Lower leg skin (tissue), 3 donors: ENCODE data around the gene TICAM2.

Experiments
- POLR2A ChIP-seq, 2 donors: fragments of 450-650 bp; IDR thresholded peaks; one replicate each; pipeline ENCODE4 v1.6.1; 2016 to 2017; ENCODE audit warnings: antibody characterized with exemption in 2 of 2, mild to moderate bottlenecking in 1 of 2, moderate library complexity in 1 of 2
- TF ChIP-seq, protein P1 (sequence below), 3 donors: fragments of 450-650 bp; IDR thresholded peaks; one replicate each; pipeline ENCODE4 v1.5.1; 2016; ENCODE audit warnings: antibody characterized with exemption in 3 of 3, mild to moderate bottlenecking in 3 of 3, moderate library complexity in 2 of 3

DNA sequence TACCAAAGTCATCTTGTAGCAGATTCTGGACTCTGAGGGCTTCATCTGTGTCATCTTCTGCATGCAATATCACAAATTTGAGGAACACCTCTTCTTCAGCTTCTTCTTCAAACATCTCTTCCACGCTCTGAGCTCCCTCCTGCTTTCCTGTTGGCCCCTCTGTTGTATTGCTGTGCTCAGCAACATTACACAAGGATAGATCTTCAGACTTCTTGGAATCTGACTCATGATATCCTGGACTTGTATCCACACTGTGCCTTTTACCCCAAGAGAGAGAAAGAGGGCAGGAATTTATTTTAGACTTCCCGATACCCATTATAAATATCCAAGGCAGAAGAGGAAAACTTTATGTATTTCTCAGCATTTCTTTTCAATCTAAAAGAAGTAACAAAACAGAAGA lies 21.3 kb downstream of the TICAM2 start:
- TF ChIP-seq, protein P1, sequence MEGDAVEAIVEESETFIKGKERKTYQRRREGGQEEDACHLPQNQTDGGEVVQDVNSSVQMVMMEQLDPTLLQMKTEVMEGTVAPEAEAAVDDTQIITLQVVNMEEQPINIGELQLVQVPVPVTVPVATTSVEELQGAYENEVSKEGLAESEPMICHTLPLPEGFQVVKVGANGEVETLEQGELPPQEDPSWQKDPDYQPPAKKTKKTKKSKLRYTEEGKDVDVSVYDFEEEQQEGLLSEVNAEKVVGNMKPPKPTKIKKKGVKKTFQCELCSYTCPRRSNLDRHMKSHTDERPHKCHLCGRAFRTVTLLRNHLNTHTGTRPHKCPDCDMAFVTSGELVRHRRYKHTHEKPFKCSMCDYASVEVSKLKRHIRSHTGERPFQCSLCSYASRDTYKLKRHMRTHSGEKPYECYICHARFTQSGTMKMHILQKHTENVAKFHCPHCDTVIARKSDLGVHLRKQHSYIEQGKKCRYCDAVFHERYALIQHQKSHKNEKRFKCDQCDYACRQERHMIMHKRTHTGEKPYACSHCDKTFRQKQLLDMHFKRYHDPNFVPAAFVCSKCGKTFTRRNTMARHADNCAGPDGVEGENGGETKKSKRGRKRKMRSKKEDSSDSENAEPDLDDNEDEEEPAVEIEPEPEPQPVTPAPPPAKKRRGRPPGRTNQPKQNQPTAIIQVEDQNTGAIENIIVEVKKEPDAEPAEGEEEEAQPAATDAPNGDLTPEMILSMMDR (IDR thresholded peaks at IDR 0.05) = no peak
- no peak for TF ChIP-seq POLR2A (IDR thresholded peaks at IDR 0.05)
